K562 (cell line): Measurements from ENCODE around the gene TIMM10. TPM values are rescaled to one million over a fixed set of nuclear protein-coding genes. Genes with fewer than 3 reads are reported as not detected.

Experiments
- ATAC-seq: fragments of 200-7000 bp; cut with Tn5 transposase; 3 replicates; pipeline ENCODE4 v1.9.1; 2020; ENCODE audit warnings: moderate library complexity
- BruUV-seq: library from RNA; stranded (reverse); fragments of 400-500 nt; replicated peaks from 2 replicates; lab custom pipeline; 2021; lab: Mats Ljungman, UMichigan
- CTCF ChIA-PET: fragments of 300-600 bp; formaldehyde crosslinking; extraction: SDS; loops from one replicate; lab custom pipeline; 2021; ENCODE audit warnings: low intra/inter-chr PET ratio; lab: Yijun Ruan, JAX
- POLR2A ChIA-PET: fragments of 300-600, 350-650 bp; sonication (Branson Sonifier 250); formaldehyde crosslinking; extraction: SDS; loops from one replicate; lab custom pipeline; 2021; ENCODE audit warnings: antibody characterized with exemption, inconsistent platforms; lab: Yijun Ruan, JAX
- DNase-seq, 4 experiments: peaks; one replicate each; pipeline versions ENCODE4 v3.0.0 to v3.0.0-alpha.2; 2011 to 2018; ENCODE audit warnings: low spot score in 3 of 4, mixed read lengths in 3 of 4; ENCODE audit errors: extremely low read depth in 1 of 4
- FAIRE-seq: peaks from 2 replicates; lab custom pipeline; 2011; peaks lifted over from hg19 to GRCh38; lab: Jason Lieb, UNC
- H2AFZ ChIP-seq: 2 replicates; pipeline ENCODE4 v1.6.0; 2011; ENCODE audit warnings: low read depth, low read length, control low read depth, inconsistent platforms
- H3K27ac ChIP-seq: fragments of 200-600 bp; 3 replicates; pipeline ENCODE4 v1.8.0; 2011; ENCODE audit warnings: low read depth, mild to moderate bottlenecking, control low read depth, inconsistent platforms, low read length, moderate library complexity, mixed read lengths; ENCODE audit errors: extremely low read depth
- H3K27me3 ChIP-seq, 2 experiments: fragments of 300-600 bp in 1 of 2; 2 replicates in 1 of 2; 3 replicates in 1 of 2; pipeline versions ENCODE4 v1.6.0 to v1.8.0; 2011; ENCODE audit warnings: inconsistent platforms in 2 of 2, low read length in 2 of 2, mild to moderate bottlenecking in 1 of 2, mixed read lengths in 1 of 2, moderate library complexity in 1 of 2; ENCODE audit not compliant: control insufficient read depth in 2 of 2, insufficient read depth in 2 of 2
- H3K36me3 ChIP-seq: fragments of 300-600 bp; 3 replicates; pipeline ENCODE4 v1.8.0; 2011; ENCODE audit warnings: mild to moderate bottlenecking, low read length, inconsistent platforms; ENCODE audit not compliant: control insufficient read depth, insufficient read depth
- H3K4me1 ChIP-seq, 2 experiments: fragments of 200-600 bp in 1 of 2; replicated peaks in 1 of 2; 2 replicates in 1 of 2; 3 replicates in 1 of 2; pipeline versions ENCODE4 v1.5.1 to v1.8.0; 2011; ENCODE audit warnings: inconsistent platforms in 2 of 2, low read length in 2 of 2, mild to moderate bottlenecking in 1 of 2, mixed read lengths in 1 of 2, moderate library complexity in 1 of 2; ENCODE audit not compliant: control insufficient read depth in 2 of 2, insufficient read depth in 2 of 2
- H3K4me2 ChIP-seq: 2 replicates; pipeline ENCODE4 v1.6.1; 2011; ENCODE audit warnings: low read length, control low read depth, inconsistent platforms, mixed read lengths; ENCODE audit not compliant: insufficient read depth
- H3K4me3 ChIP-seq: fragments of 200-600 bp; sonication (generic), shearing (Covaris generic); 2 replicates; pipeline ENCODE4 v1.5.1; 2016; ENCODE audit warnings: control low read depth, inconsistent platforms
- H3K79me2 ChIP-seq: fragments of 200-600 bp; 3 replicates; pipeline ENCODE4 v1.8.0; 2011; ENCODE audit warnings: low read length, inconsistent platforms; ENCODE audit not compliant: control insufficient read depth, insufficient read depth
- H3K9ac ChIP-seq, 2 experiments: 2 replicates each; pipeline versions ENCODE4 v1.6.0 to v1.6.1; 2011; ENCODE audit warnings: low read depth in 2 of 2, low read length in 2 of 2, control low read depth in 1 of 2, inconsistent platforms in 1 of 2, mild to moderate bottlenecking in 1 of 2, mixed read lengths in 1 of 2; ENCODE audit not compliant: insufficient read depth in 1 of 2
- H3K9me1 ChIP-seq: one replicate; pipeline ENCODE4 v1.6.0; 2011; ENCODE audit warnings: inconsistent platforms, mild to moderate bottlenecking, low read length, moderate library complexity; ENCODE audit not compliant: control insufficient read depth, insufficient read depth
- H3K9me3 ChIP-seq: replicated peaks from 2 replicates; pipeline ENCODE4 v1.5.1; 2011; ENCODE audit warnings: low read depth, low read length, inconsistent platforms; ENCODE audit not compliant: control insufficient read depth, insufficient read depth
- H4K20me1 ChIP-seq: replicated peaks from 2 replicates; pipeline ENCODE4 v1.6.1; 2011; ENCODE audit warnings: low read length, inconsistent platforms, mixed read lengths; ENCODE audit not compliant: control insufficient read depth, insufficient read depth
- BCOR ChIP-seq: fragments of 450-650 bp; IDR thresholded peaks from 2 replicates; pipeline ENCODE4 v1.6.1; 2016
- FOXM1 ChIP-seq, 2 experiments: fragments of 450-650 bp in 1 of 2; sonication (generic) in 1 of 2; formaldehyde crosslinking in 1 of 2; IDR thresholded peaks; 2 replicates each; pipeline versions ENCODE4 v1.6.1 to v1.9.0; 2017 to 2022; ENCODE audit warnings: low read depth in 2 of 2, mild to moderate bottlenecking in 2 of 2, missing genetic modification reagents in 1 of 2, moderate library complexity in 1 of 2
- PHF20 ChIP-seq: fragments of 450-650 bp; IDR thresholded peaks from 2 replicates; pipeline ENCODE4 v1.6.1; 2018; ENCODE audit not compliant: partially characterized antibody
- THAP12 ChIP-seq: fragments of 250-450 bp; sonication (Bioruptor Pico); IDR thresholded peaks from 2 replicates; pipeline ENCODE4 v1.9.0; 2021; ENCODE audit warnings: mild to moderate bottlenecking, inconsistent platforms
- UBTF ChIP-seq, 2 experiments: IDR thresholded peaks; 2 replicates each; pipeline ENCODE4 v1.6.1; 2012; ENCODE audit warnings: improper control_type of control experiment in 2 of 2, low read depth in 2 of 2, low read length in 2 of 2, borderline replicate concordance in 1 of 2
- ZSCAN29 ChIP-seq: fragments of 450-650 bp; IDR thresholded peaks from 2 replicates; pipeline ENCODE4 v1.6.1; 2017
- WGBS: fragments of 100-300 bp; shearing (Covaris generic); methylation state at CpG from one replicate; pipeline ENCODE4 v1.1.6; 2016; ENCODE audit warnings: low coverage, mixed read lengths; ENCODE audit not compliant: insufficient coverage; ENCODE audit errors: missing lambda C conversion rate; 5-methylcytosine and 5-hydroxymethylcytosine counted together
- in situ Hi-C: fragments of 300-500 bp; cut with MboI; formaldehyde crosslinking; loops from 4 replicates; pipeline ENCODE4 v1.15.0; 2018; ENCODE audit warnings: inconsistent platforms, mixed read lengths
- intact Hi-C: fragments of 100-400 bp; cut with micrococcal nuclease; formaldehyde crosslinking; loops from 2 replicates; pipeline ENCODE4 v1.14.2; 2022
- polyA plus RNA-seq, 8 experiments: library from polyadenylated mRNA; depleted of rRNA in 4 of 8; stranded (reverse) in 5 of 8; unstranded in 3 of 8; fragments of >200 nt; fragmentation: Nextera tagmentation in 2 of 8; fragmentation: Illumina TruSeq in 1 of 8; extraction: Ambion mirVana in 2 of 8; extraction: Trizol in 1 of 8; gene quantifications; 2 replicates each; pipeline versions ENCODE4 v1.2.1 to v1.2.3, GENCODE V29; 2011 to 2014; ENCODE audit warnings: inconsistent platforms in 1 of 8, missing spikeins in 1 of 8
- total RNA-seq, 7 experiments: library from RNA; depleted of rRNA in 6 of 7; stranded (reverse); fragments of >200 nt in 6 of 7; fragmentation: Illumina TruSeq in 2 of 7; extraction: Trizol in 2 of 7; gene quantifications; 2 replicates each; pipeline versions ENCODE4 v1.2.1 to v1.2.3, GENCODE V29; 2011 to 2021; ENCODE audit warnings: low replicate concordance in 1 of 7

Gene TIMM10
- total and polyA plus RNA-seq, 9 of the 15 experiments (the other 6 are each of a cell fraction or from before 2014, with no cell fraction given) = 109 to 553 (median 172) TPM

GRCh38 chr11:57502870-57503269 is 27.7 kb downstream of the TIMM10 start:
- Histone ChIP-seq H3K4me1 (peaks cover 16 to 26% of the 10 kb centered on the region in 2 experiments), H3K9me3 (no peaks in the 10 kb centered on the region), H3K4me2 (no peak overlapping the region), H3K9me1 (no peaks in the 10 kb centered on the region), H4K20me1 (peaks cover 24% of the 10 kb centered on the region)
- intact Hi-C loops = no loop called here
- CTCF ChIA-PET = no interaction called here
- ATAC-seq (no peak), FAIRE-seq (no peak)
- TF ChIP-seq BCOR = no peak
- TF ChIP-seq PHF20 = no peak
- TF ChIP-seq, all 486 proteins: peak for 0
- Histone ChIP-seq H3K4me3 (no peak overlapping the region), H3K79me2 (peaks cover 13% of the 10 kb centered on the region; the same call in 2 of the 3 replicates), H3K36me3 (peaks cover 69% of the 10 kb centered on the region), H3K27ac (no peak overlapping the region), H2AFZ (no peak overlapping the region), H3K27me3 (no peaks in the 10 kb centered on the region), H3K9ac (no peak overlapping the region)
- POLR2A ChIA-PET = interaction anchor here (0.5 to 4.5 kb wide), 5 partner anchors 8 to 88 kb away, joined by 3 to 25 read pairs (median 4); partner anchors contain the start of gene SLC43A1
- DNase-seq = no peak
- no TSS peak for BruUV-seq
- in situ Hi-C loops = no loop called here

- ChIA-PET CTCF (no interaction called here), POLR2A (interaction anchor here (1.1 to 4.5 kb wide), 5 partner anchors 9 to 28 kb away, joined by 3 to 25 read pairs (median 6); partner anchors contain the start of gene SLC43A1)
- no peak for FAIRE-seq
- peaks cover 13% of the 10 kb centered on the region; the same call in 2 of the 3 replicates for H3K79me2 ChIP-seq
- no peak overlapping the region for H3K9ac ChIP-seq
- no peak overlapping the region for H3K4me2 ChIP-seq
- intact Hi-C loops = no loop called here
- H3K27ac ChIP-seq = no peak overlapping the region
- no peak overlapping the region for H2AFZ ChIP-seq
- H3K36me3 ChIP-seq = peaks cover 71% of the 10 kb centered on the region
- in situ Hi-C loops = no loop called here
- no peaks in the 10 kb centered on the region for H3K9me1 ChIP-seq
- H3K9me3 ChIP-seq = no peaks in the 10 kb centered on the region
- H3K27me3 ChIP-seq = no peaks in the 10 kb centered on the region
- 82% methylated on average over 3 of the region's 3 CpGs for WGBS
- H4K20me1 ChIP-seq = peaks cover 24% of the 10 kb centered on the region
- H3K4me3 ChIP-seq = no peak overlapping the region
- no peak for TF ChIP-seq UBTF (IDR thresholded peaks at IDR 0.05; ENCODE audit: borderline replicate concordance in 1 of 2, low read depth in 2 of 2, low read length in 2 of 2)
- TF ChIP-seq FOXM1 (IDR thresholded peaks at IDR 0.05; ENCODE audit: low read depth) = no peak
- TF ChIP-seq FOXM1 (CRISPR knock-in tag; IDR thresholded peaks at IDR 0.05; ENCODE audit: low read depth) = no peak
- no peak for TF ChIP-seq THAP12 (CRISPR knock-in tag)
- TF ChIP-seq ZSCAN29 = no peak
- BruUV-seq = no TSS peak
- H3K4me1 ChIP-seq = peaks cover 16 to 26% of the 10 kb centered on the region in 2 experiments
- ATAC-seq = no peak
- no peak for DNase-seq
Measured at GRCh38 chr11:57502376-57502775, 28.2 kb downstream of the TIMM10 start.
